ENCODE data around the gene KIAA1217. TPM values are rescaled to one million over a fixed set of nuclear protein-coding genes. Genes with fewer than 3 reads are reported as not detected.

KIAA1217 gene
- total and polyA plus RNA-seq, 2 of the 4 experiments (the other 2 are of a cell fraction): 3.4 to 4.4 TPM

DNA sequence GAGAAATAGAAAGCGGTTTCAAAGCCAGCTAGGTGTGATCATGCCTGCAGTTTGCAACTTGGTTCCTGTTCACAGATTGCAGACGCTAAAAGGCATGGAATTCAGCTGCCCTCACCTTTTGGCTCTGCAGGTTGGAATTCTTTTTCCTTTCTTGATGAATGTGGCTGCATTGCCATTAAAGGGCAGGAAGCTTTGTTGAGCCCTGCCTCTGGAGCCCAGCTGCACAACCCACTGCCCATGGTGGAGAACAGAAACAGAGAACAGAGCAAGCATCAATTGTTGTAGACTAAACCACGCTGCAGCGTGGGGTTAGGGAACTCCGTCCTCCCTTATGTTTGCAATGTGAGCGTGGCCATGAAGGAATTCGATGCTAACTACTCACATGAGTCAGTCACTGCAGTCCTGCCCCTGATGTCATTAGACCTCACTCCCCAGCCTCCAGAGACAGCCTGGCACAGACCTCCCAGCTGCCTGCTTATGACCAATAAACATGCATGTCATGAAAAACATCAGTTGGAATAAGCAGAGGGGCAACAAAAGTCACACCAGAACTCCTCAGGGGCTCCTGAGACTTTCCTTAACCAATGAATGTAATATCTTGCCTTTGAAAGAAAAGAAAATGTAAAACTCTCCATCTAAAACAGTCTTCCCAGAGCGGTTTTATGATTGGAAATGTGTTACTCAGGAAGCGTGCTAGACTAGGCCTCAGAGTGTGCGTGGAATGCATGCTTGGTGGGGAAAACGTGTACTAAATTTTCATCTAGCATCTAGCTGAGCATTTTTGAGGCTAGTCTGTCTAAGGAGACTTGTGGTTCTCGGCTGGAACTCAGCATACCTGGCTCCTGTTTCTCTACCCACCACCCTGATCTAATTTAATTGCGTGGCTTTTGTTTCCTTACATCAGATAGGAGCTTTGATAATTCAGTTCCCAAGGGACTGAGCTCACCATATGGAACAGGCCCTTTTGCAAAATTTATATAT lies 232.2 kb downstream of the KIAA1217 start:
- no peaks in the 10 kb centered on the region for H3K36me3 ChIP-seq (ENCODE audit: control insufficient read depth, insufficient read depth, low read length)
- 100% methylated on average over 1 of the region's 13 CpGs; no CpG with 5 or more reads in 1 of the 2 experiments for WGBS, 2 experiments (ENCODE audit: extremely low coverage in 2 of 2, insufficient read length in 1 of 2)
- peak; percentile 66 for ATAC-seq (ENCODE audit: low read depth)
- peak overlapping the region; percentile 69 for H2BK120ac ChIP-seq (ENCODE audit: low read depth, low read length)
- peak; percentile 87 for DNase-seq
- no peaks in the 10 kb centered on the region for H4K20me1 ChIP-seq (ENCODE audit: insufficient read depth, low read length)
- peak overlapping the region; percentile 52 for H2AFZ ChIP-seq (replicated peaks; ENCODE audit: low read length, poor library complexity)
- peaks cover 9% of the 10 kb centered on the region; the same call in 1 of the 2 replicates for H3K4me1 ChIP-seq (ENCODE audit: control insufficient read depth, insufficient read depth, low read length)
- H2BK20ac ChIP-seq (ENCODE audit: low read depth, low read length): peak overlapping the region; percentile 68; the same call in 1 of the 2 replicates
- no peak overlapping the region for H4K5ac ChIP-seq (ENCODE audit: low read depth, low read length)
- H3K27me3 ChIP-seq (ENCODE audit: control insufficient read depth, insufficient read depth, low read length): no peaks in the 10 kb centered on the region
- H4K8ac ChIP-seq (ENCODE audit: low read depth in 2 of 2, low read length in 2 of 2): no peak overlapping the region
- no peak overlapping the region for H2BK5ac ChIP-seq (ENCODE audit: low read depth, low read length, poor library complexity, severe bottlenecking)
- peak overlapping the region; percentile 29; the same call in 1 of the 2 replicates for H3K4ac ChIP-seq (ENCODE audit: low read depth, low read length)
- dilution Hi-C loops (cut with HindIII; ENCODE audit: low sequenced_read_pairs, unreplicated experiment): no loop called here
- no peaks in the 10 kb centered on the region for H3K79me1 ChIP-seq (ENCODE audit: low read depth in 1 of 2, low read length in 2 of 2)
- no peak overlapping the region for H3K27ac ChIP-seq (ENCODE audit: insufficient read depth, low read length)
- BruUV-seq (replicated peaks): no TSS peak
- peak overlapping the region; percentile 37; the same call in 1 of the 2 replicates for H3K14ac ChIP-seq (replicated peaks; ENCODE audit: low read depth, low read length)
- peak overlapping the region; percentile 15; the same call in 1 of the 3 replicates for H2BK15ac ChIP-seq (ENCODE audit: low read depth, low read length)
- 0 out of 2 replicates have a peak overlapping the region, but pooled peaks have one; percentile 44 for H3K23ac ChIP-seq (ENCODE audit: low read depth, low read length)
- peak overlapping the region; percentile 24; the same call in 1 of the 2 replicates for H2AK5ac ChIP-seq (ENCODE audit: low read depth, low read length)
- peak overlapping the region; percentile 24; the same call in 1 of the 2 replicates for H3K18ac ChIP-seq (ENCODE audit: low read depth, low read length)
- H3K9me1 ChIP-seq (ENCODE audit: insufficient read depth, low read length): peaks cover 13% of the 10 kb centered on the region
- ChIA-PET POLR2A (ENCODE audit: unreplicated experiment) (no interaction called here), CTCF (no interaction called here)
- in situ Hi-C loops (cut with MboI; ENCODE audit: low sequenced_read_pairs): no loop called here
- H3K4me3 ChIP-seq (ENCODE audit: insufficient read depth, low read depth, low read length): no peak overlapping the region
- H2AK9ac ChIP-seq (replicated peaks; ENCODE audit: low read depth, low read length, poor library complexity): peak overlapping the region; percentile 26
- intact Hi-C loops (cut with micrococcal nuclease): no loop called here
- H3K4me2 ChIP-seq (ENCODE audit: low read depth, low read length): no peak overlapping the region
- TF ChIP-seq FOS (IDR thresholded peaks at IDR 0.05; ENCODE audit: low read depth, low read length): 0 out of 2 replicates have a peak, but pooled peaks have one; percentile 15
- no peak for TF ChIP-seq CHD1 (IDR thresholded peaks at IDR 0.05; ENCODE audit: low read depth, low read length)
- TF ChIP-seq BHLHE40 (IDR thresholded peaks at IDR 0.05; ENCODE audit: low read depth, low read length): 0 out of 2 replicates have a peak, but pooled peaks have one; percentile 18
- TF ChIP-seq, protein P1, sequence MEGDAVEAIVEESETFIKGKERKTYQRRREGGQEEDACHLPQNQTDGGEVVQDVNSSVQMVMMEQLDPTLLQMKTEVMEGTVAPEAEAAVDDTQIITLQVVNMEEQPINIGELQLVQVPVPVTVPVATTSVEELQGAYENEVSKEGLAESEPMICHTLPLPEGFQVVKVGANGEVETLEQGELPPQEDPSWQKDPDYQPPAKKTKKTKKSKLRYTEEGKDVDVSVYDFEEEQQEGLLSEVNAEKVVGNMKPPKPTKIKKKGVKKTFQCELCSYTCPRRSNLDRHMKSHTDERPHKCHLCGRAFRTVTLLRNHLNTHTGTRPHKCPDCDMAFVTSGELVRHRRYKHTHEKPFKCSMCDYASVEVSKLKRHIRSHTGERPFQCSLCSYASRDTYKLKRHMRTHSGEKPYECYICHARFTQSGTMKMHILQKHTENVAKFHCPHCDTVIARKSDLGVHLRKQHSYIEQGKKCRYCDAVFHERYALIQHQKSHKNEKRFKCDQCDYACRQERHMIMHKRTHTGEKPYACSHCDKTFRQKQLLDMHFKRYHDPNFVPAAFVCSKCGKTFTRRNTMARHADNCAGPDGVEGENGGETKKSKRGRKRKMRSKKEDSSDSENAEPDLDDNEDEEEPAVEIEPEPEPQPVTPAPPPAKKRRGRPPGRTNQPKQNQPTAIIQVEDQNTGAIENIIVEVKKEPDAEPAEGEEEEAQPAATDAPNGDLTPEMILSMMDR (conservative IDR thresholded peaks at IDR 0.05; ENCODE audit: low read depth, low read length): no peak
- TF ChIP-seq, protein P2, sequence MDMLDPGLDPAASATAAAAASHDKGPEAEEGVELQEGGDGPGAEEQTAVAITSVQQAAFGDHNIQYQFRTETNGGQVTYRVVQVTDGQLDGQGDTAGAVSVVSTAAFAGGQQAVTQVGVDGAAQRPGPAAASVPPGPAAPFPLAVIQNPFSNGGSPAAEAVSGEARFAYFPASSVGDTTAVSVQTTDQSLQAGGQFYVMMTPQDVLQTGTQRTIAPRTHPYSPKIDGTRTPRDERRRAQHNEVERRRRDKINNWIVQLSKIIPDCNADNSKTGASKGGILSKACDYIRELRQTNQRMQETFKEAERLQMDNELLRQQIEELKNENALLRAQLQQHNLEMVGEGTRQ (IDR thresholded peaks at IDR 0.05; ENCODE audit: low read depth, low read length): no peak
- H4K91ac ChIP-seq (ENCODE audit: insufficient read depth, low read depth, low read length): peak overlapping the region; percentile 7
- no peak overlapping the region for H3K9ac ChIP-seq (ENCODE audit: low read depth, low read length)
- H3K9me3 ChIP-seq (ENCODE audit: control insufficient read depth, insufficient read depth, low read length): no peaks in the 10 kb centered on the region
- no peak overlapping the region for H3K56ac ChIP-seq (ENCODE audit: extremely low read depth, insufficient read depth, low read length)
